MCF 10A (cell line): ENCODE data around the gene HEPHL1. TPM values are rescaled to one million over a fixed set of nuclear protein-coding genes. Genes with fewer than 3 reads are reported as not detected.

Experiments
- BruUV-seq: library from RNA; stranded (reverse); fragments of 400-500 nt; replicated peaks from 2 replicates; lab custom pipeline; 2021; lab: Mats Ljungman, UMichigan
- CTCF ChIA-PET: fragments of 300-600 bp; sonication (Branson Sonifier 250); formaldehyde crosslinking; extraction: SDS; loops from one replicate; lab custom pipeline; 2021; ENCODE audit warnings: antibody characterized with exemption, inconsistent platforms; lab: Yijun Ruan, JAX
- POLR2A ChIA-PET: fragments of 300-600, 350-650 bp; sonication (Branson Sonifier 250); formaldehyde crosslinking; extraction: SDS; loops from one replicate; lab custom pipeline; 2020; ENCODE audit warnings: antibody characterized with exemption, inconsistent platforms; lab: Yijun Ruan, JAX
- DNase-seq: peaks from one replicate; pipeline ENCODE4 v3.0.0-alpha.2; 2018; ENCODE audit not compliant: unreplicated experiment
- H3K27ac Mint-ChIP-seq: one replicate; pipeline ENCODE4 v1.8.0; 2022; ENCODE audit warnings: mild to moderate bottlenecking, low read depth, mixed read lengths; ENCODE audit not compliant: unreplicated experiment
- H3K27me3 Mint-ChIP-seq: one replicate; pipeline ENCODE4 v1.8.0; 2022; ENCODE audit warnings: mixed read lengths; ENCODE audit not compliant: insufficient read depth, unreplicated experiment
- H3K36me3 Mint-ChIP-seq: one replicate; pipeline ENCODE4 v1.8.0; 2022; ENCODE audit warnings: mild to moderate bottlenecking, moderate library complexity, mixed read lengths; ENCODE audit not compliant: insufficient read depth, unreplicated experiment
- H3K4me1 Mint-ChIP-seq: one replicate; pipeline ENCODE4 v1.8.0; 2022; ENCODE audit warnings: mixed read lengths; ENCODE audit not compliant: insufficient read depth, unreplicated experiment
- H3K4me3 Mint-ChIP-seq: one replicate; pipeline ENCODE4 v1.8.0; 2022; ENCODE audit warnings: mild to moderate bottlenecking, moderate library complexity, mixed read lengths; ENCODE audit not compliant: unreplicated experiment
- H3K9me3 Mint-ChIP-seq: one replicate; pipeline ENCODE4 v1.8.0; 2022; ENCODE audit warnings: mixed read lengths; ENCODE audit not compliant: unreplicated experiment
- intact Hi-C: fragments of 100-400 bp; cut with micrococcal nuclease; formaldehyde crosslinking; loops from 2 replicates; pipeline ENCODE4 v1.14.1; 2022
- total RNA-seq: library from RNA; stranded (reverse); gene quantifications from 2 replicates; pipeline ENCODE4 v1.2.3, GENCODE V29; 2022
- TF ChIP-seq, protein P1 (sequence below): fragments of 200-600 bp; IDR thresholded peaks from one replicate; pipeline ENCODE4 v1.8.0; 2022; ENCODE audit warnings: antibody characterized with exemption, mild to moderate bottlenecking; ENCODE audit not compliant: unreplicated experiment

Gene HEPHL1
- total RNA-seq, 1 experiment from 2014 or later: not detected

DNA sequence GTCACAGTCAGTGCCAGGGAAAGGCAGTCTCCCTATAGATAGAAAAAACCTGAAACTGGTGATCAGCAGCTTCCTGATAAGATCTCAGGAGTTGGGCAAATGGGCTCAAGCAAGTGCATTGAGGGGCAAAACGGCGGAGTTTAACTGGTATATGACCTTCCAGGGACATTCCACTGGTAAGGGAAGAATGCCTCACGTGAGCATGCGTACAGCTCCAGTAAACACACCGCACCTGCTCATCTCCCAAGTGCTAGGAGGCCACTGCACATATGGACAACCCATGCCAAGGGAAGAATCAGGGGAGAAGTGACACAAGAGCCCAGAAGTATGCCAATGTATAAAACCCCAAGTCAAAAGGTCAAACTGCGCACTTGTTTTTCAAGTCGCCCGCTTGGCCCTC, 11.6 kb downstream of the HEPHL1 start:
- no peaks in the 10 kb centered on the region for H3K36me3 Mint-ChIP-seq
- no peak for DNase-seq
- BruUV-seq: no TSS peak
- intact Hi-C loops: no loop called here
- no peak overlapping the region for H3K4me3 Mint-ChIP-seq
- no peak overlapping the region for H3K27ac Mint-ChIP-seq
- ChIA-PET CTCF (no interaction called here), POLR2A (no interaction called here)
- peaks cover 16% of the 10 kb centered on the region for H3K27me3 Mint-ChIP-seq
- no peaks in the 10 kb centered on the region for H3K9me3 Mint-ChIP-seq
- TF ChIP-seq, protein P1, sequence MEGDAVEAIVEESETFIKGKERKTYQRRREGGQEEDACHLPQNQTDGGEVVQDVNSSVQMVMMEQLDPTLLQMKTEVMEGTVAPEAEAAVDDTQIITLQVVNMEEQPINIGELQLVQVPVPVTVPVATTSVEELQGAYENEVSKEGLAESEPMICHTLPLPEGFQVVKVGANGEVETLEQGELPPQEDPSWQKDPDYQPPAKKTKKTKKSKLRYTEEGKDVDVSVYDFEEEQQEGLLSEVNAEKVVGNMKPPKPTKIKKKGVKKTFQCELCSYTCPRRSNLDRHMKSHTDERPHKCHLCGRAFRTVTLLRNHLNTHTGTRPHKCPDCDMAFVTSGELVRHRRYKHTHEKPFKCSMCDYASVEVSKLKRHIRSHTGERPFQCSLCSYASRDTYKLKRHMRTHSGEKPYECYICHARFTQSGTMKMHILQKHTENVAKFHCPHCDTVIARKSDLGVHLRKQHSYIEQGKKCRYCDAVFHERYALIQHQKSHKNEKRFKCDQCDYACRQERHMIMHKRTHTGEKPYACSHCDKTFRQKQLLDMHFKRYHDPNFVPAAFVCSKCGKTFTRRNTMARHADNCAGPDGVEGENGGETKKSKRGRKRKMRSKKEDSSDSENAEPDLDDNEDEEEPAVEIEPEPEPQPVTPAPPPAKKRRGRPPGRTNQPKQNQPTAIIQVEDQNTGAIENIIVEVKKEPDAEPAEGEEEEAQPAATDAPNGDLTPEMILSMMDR: no peak
- no peaks in the 10 kb centered on the region for H3K4me1 Mint-ChIP-seq

DNA sequence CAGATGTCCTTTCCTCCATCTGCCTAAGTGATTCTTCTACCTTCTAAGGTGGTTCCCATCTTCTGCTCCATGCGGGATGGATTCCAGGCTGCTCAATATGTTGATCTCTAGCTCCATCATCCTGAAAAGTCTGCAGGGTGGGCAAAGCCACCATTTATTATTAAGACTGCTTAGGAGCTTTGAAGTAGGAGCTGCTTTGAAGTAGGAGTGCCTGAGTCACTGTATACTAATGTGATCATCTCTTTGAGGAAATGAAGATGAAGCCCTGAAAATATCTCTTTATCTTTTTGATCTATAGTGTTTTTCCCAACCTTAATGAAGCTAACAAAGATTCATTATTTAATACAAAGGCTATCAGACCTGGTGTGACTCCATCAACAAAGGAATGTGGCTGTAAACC, 13.1 kb downstream of the HEPHL1 start:
- TF ChIP-seq, protein P1: no peak
- intact Hi-C loops: no loop called here
- H3K4me1 Mint-ChIP-seq: no peaks in the 10 kb centered on the region
- BruUV-seq: no TSS peak
- no peaks in the 10 kb centered on the region for H3K36me3 Mint-ChIP-seq
- no peaks in the 10 kb centered on the region for H3K9me3 Mint-ChIP-seq
- ChIA-PET CTCF (no interaction called here), POLR2A (no interaction called here)
- no peak overlapping the region for H3K27ac Mint-ChIP-seq
- H3K4me3 Mint-ChIP-seq: no peak overlapping the region
- H3K27me3 Mint-ChIP-seq: peaks cover 16% of the 10 kb centered on the region
- no peak for DNase-seq

DNA sequence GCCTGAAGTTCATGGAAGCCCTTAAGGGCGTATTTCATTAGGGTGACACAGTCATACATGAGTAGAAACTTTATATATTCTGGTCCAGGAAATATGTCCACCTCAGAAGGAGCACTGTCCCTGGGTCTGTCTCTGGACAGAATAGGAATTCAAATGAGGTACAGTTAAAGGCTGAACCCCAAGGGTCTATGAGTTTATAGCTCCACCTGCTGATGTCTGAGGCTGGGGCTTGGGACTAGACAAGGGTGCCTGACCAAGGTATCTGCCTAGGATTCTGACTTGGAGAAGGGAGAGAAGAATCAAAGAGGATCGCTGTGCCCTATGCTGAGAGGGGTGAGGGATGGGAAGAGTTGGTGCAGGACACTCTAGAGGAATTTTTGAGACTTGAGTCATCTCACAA, 14.9 kb downstream of the HEPHL1 start:
- Mint-ChIP-seq H3K27me3 (peaks cover 16% of the 10 kb centered on the region), H3K4me1 (no peaks in the 10 kb centered on the region), H3K9me3 (no peaks in the 10 kb centered on the region), H3K4me3 (no peak overlapping the region), H3K36me3 (no peaks in the 10 kb centered on the region), H3K27ac (no peak overlapping the region)
- no peak for DNase-seq
- no TSS peak for BruUV-seq
- intact Hi-C loops: no loop called here
- TF ChIP-seq, protein P1: no peak
- CTCF ChIA-PET: interaction anchor here (0.5 kb wide), 1 partner anchor 230 kb away, joined by 3 read pairs; no protein-coding TSS in a partner anchor
- POLR2A ChIA-PET: no interaction called here

DNA sequence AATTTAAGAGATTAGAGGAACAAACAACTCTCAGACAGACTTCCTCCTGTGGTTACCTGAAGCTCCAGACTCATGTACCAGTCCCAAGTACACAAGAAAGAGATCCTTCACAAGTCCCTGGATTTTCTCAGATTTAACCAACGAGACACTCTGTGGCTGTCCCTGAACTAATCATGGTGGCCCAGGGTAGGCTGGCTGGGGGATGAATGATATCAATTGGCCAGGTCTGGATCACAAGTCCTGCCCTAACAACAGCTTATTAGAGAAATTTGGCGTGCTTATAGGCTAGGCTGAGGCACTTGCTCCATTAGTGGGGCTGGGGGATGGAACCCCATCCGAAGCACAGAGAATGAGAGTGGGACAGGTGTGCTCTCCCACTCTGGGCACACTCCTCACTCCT, 22.1 kb downstream of the HEPHL1 start:
- POLR2A ChIA-PET: no interaction called here
- H3K27ac Mint-ChIP-seq: no peak overlapping the region
- no TSS peak for BruUV-seq

More for the DNA sequence above, 22.1 kb downstream of the HEPHL1 start:
- Mint-ChIP-seq H3K4me3 (no peak overlapping the region), H3K27me3 (peaks cover 11% of the 10 kb centered on the region), H3K4me1 (no peaks in the 10 kb centered on the region), H3K36me3 (no peaks in the 10 kb centered on the region), H3K9me3 (no peaks in the 10 kb centered on the region)
- DNase-seq: no peak
- TF ChIP-seq, protein P1: no peak
- CTCF ChIA-PET: no interaction called here
- intact Hi-C loops: no loop called here
